ENCODE data around the gene JMJD1C.
"Not testable (repeated sequence)": the region's sequence is repeated elsewhere in the genome, so short reads cannot be mapped to it uniquely, and the experiment has no call there.

Gene JMJD1C

GRCh38 chr10:63155388-63156020 lies 310.3 kb downstream of the JMJD1C start:
- no peak for FAIRE-seq

- no peak for FAIRE-seq
Measured at GRCh38 chr10:63154546-63155387, 311.0 kb downstream of the JMJD1C start.

GRCh38 chr10:63153868-63154545 lies 311.8 kb downstream of the JMJD1C start:
- FAIRE-seq = not testable (repeated sequence)

GRCh38 chr10:63150745-63151144 lies 315.0 kb downstream of the JMJD1C start:
- no peak for FAIRE-seq

- FAIRE-seq = no peak
Measured at GRCh38 chr10:63146503-63146902, 319.3 kb downstream of the JMJD1C start.

- FAIRE-seq = no peak
Measured at GRCh38 chr10:63145782-63146181, 320.0 kb downstream of the JMJD1C start.

- no peak for FAIRE-seq
Measured at GRCh38 chr10:63143987-63144386, 321.8 kb downstream of the JMJD1C start.

- no peak for FAIRE-seq
Measured at GRCh38 chr10:63142136-63142535, 323.6 kb downstream of the JMJD1C start.

GRCh38 chr10:63140077-63140476 lies 325.7 kb downstream of the JMJD1C start:
- no peak for FAIRE-seq

- no peak for FAIRE-seq
Measured at GRCh38 chr10:63137306-63137705, 328.5 kb downstream of the JMJD1C start.

- no peak for FAIRE-seq
Measured at GRCh38 chr10:63133821-63134557, 331.8 kb downstream of the JMJD1C start.

- FAIRE-seq = no peak
Measured at GRCh38 chr10:63133056-63133820, 332.5 kb downstream of the JMJD1C start, which contains the start of gene NRBF2. NRBF2 (plus strand) TSS chr10:63133328; CDS start chr10:63133471, 143 bp downstream.

GRCh38 chr10:63132651-63133055 lies 333.1 kb downstream of the JMJD1C start:
- FAIRE-seq = no peak

- no peak for FAIRE-seq
Measured at GRCh38 chr10:63129888-63130287, 335.9 kb downstream of the JMJD1C start.

GRCh38 chr10:63128443-63128842 lies 337.3 kb downstream of the JMJD1C start:
- FAIRE-seq = no peak

GRCh38 chr10:63125459-63125858 lies 340.3 kb downstream of the JMJD1C start:
- FAIRE-seq = no peak

- FAIRE-seq = no peak
Measured at GRCh38 chr10:63123727-63124362, 341.9 kb downstream of the JMJD1C start.

GRCh38 chr10:63120554-63120953 lies 345.2 kb downstream of the JMJD1C start:
- FAIRE-seq = no peak

- no peak for FAIRE-seq
Measured at GRCh38 chr10:63119041-63119440, 346.7 kb downstream of the JMJD1C start.
